ENCODE results near the gene CNTNAP3B.
"Not testable (repeated sequence)": the region's sequence is repeated elsewhere in the genome, so short reads cannot be mapped to it uniquely, and the experiment has no call there.

- TF ChIP-seq EP300 (IDR thresholded peaks at IDR 0.05; ENCODE audit: low read depth); CTCF (IDR thresholded peaks at IDR 0.05); POLR2AphosphoS5 (IDR thresholded peaks at IDR 0.05): not testable (repeated sequence)
Observed at GRCh38 chr9:42053874-42054273, 75.4 kb downstream of the CNTNAP3B start.

Data from transverse colon (tissue), 4 donors.